ENCODE results near the gene UCMA. TPM values are rescaled to one million over a fixed set of nuclear protein-coding genes. Genes with fewer than 3 reads are reported as not detected.

Gene UCMA
- total RNA-seq, 1 donor from 2014 or later = not detected

GRCh38 chr10:13241613-13242012 lies 7.4 kb upstream of the UCMA start:
- no peak overlapping the region for H2AFZ ChIP-seq (ENCODE audit: low read depth, low read length)
- H3K36me3 ChIP-seq (ENCODE audit: insufficient read depth, low read length) = no peaks in the 10 kb centered on the region
- no peak overlapping the region for H3K4me2 ChIP-seq (ENCODE audit: low read length)
- no peak for DNase-seq (ENCODE audit: low read depth)
- no peak overlapping the region for H3K27ac ChIP-seq (ENCODE audit: low read depth, low read length)
- no peaks in the 10 kb centered on the region for H3K36me3 Mint-ChIP-seq (ENCODE audit: low read depth, unreplicated experiment)
- H3K79me2 ChIP-seq (ENCODE audit: insufficient read depth, low read length) = no peaks in the 10 kb centered on the region
- peaks cover 5% of the 10 kb centered on the region for H3K27me3 Mint-ChIP-seq (ENCODE audit: low read depth, unreplicated experiment)
- H3K4me1 Mint-ChIP-seq (ENCODE audit: low read depth, unreplicated experiment) = no peaks in the 10 kb centered on the region
- H3K9ac ChIP-seq (ENCODE audit: low read length) = no peak overlapping the region
- no peaks in the 10 kb centered on the region for H4K20me1 ChIP-seq (ENCODE audit: insufficient read depth, low read length)
- no peaks in the 10 kb centered on the region for H3K4me1 ChIP-seq (ENCODE audit: insufficient read depth, low read length)
- no peaks in the 10 kb centered on the region for H3K9me3 ChIP-seq (ENCODE audit: insufficient read depth, low read depth, low read length)
- no peak for FAIRE-seq
- no peaks in the 10 kb centered on the region for H3K27me3 ChIP-seq (ENCODE audit: insufficient read depth, low read length)
- no peak overlapping the region for H3K4me3 Mint-ChIP-seq (ENCODE audit: unreplicated experiment)
- H3K27ac Mint-ChIP-seq (ENCODE audit: unreplicated experiment) = no peak overlapping the region
- peaks cover 2% of the 10 kb centered on the region for H3K9me3 Mint-ChIP-seq (ENCODE audit: unreplicated experiment)
- TF ChIP-seq CTCF (IDR thresholded peaks at IDR 0.05; ENCODE audit: insufficient read depth, low read depth, low read length) (no peak), EZH2 (IDR thresholded peaks at IDR 0.05; ENCODE audit: insufficient read depth, low read length) (no peak)
- H3K4me3 ChIP-seq (ENCODE audit: insufficient read depth, low read depth, low read length) = no peak overlapping the region

- no peaks in the 10 kb centered on the region for H3K4me1 ChIP-seq (ENCODE audit: insufficient read depth, low read length)
- H3K4me3 ChIP-seq (ENCODE audit: insufficient read depth, low read depth, low read length) = no peak overlapping the region
- no peak for DNase-seq (ENCODE audit: low read depth)
- no peaks in the 10 kb centered on the region for H4K20me1 ChIP-seq (ENCODE audit: insufficient read depth, low read length)
- H3K27ac ChIP-seq (ENCODE audit: low read depth, low read length) = no peak overlapping the region
- H3K4me1 Mint-ChIP-seq (ENCODE audit: low read depth, unreplicated experiment) = no peaks in the 10 kb centered on the region
- no peak for FAIRE-seq
- no peaks in the 10 kb centered on the region for H3K79me2 ChIP-seq (ENCODE audit: insufficient read depth, low read length)
- no peaks in the 10 kb centered on the region for H3K9me3 Mint-ChIP-seq (ENCODE audit: unreplicated experiment)
- H3K4me2 ChIP-seq (ENCODE audit: low read length) = no peak overlapping the region
- no peaks in the 10 kb centered on the region for H3K36me3 ChIP-seq (ENCODE audit: insufficient read depth, low read length)
- H3K36me3 Mint-ChIP-seq (ENCODE audit: low read depth, unreplicated experiment) = no peaks in the 10 kb centered on the region
- H3K4me3 Mint-ChIP-seq (ENCODE audit: unreplicated experiment) = no peak overlapping the region
- H3K9ac ChIP-seq (ENCODE audit: low read length) = no peak overlapping the region
- TF ChIP-seq CTCF (IDR thresholded peaks at IDR 0.05; ENCODE audit: insufficient read depth, low read depth, low read length) = no peak
- TF ChIP-seq EZH2 (IDR thresholded peaks at IDR 0.05; ENCODE audit: insufficient read depth, low read length) = no peak
- no peak overlapping the region for H2AFZ ChIP-seq (ENCODE audit: low read depth, low read length)
- no peaks in the 10 kb centered on the region for H3K27me3 ChIP-seq (ENCODE audit: insufficient read depth, low read length)
- H3K9me3 ChIP-seq (ENCODE audit: insufficient read depth, low read depth, low read length) = no peaks in the 10 kb centered on the region
- peaks cover 5% of the 10 kb centered on the region for H3K27me3 Mint-ChIP-seq (ENCODE audit: low read depth, unreplicated experiment)
- no peak overlapping the region for H3K27ac Mint-ChIP-seq (ENCODE audit: unreplicated experiment)
These were observed 5.7 kb upstream of the UCMA start for GRCh38 chr10:13239923-13240322.

GRCh38 chr10:13238271-13239077 lies 4.3 kb upstream of the UCMA start:
- Histone ChIP-seq H3K4me2 (ENCODE audit: low read length) (no peak overlapping the region), H3K36me3 (ENCODE audit: insufficient read depth, low read length) (no peaks in the 10 kb centered on the region), H3K27ac (ENCODE audit: low read depth, low read length) (no peak overlapping the region), H4K20me1 (ENCODE audit: insufficient read depth, low read length) (no peaks in the 10 kb centered on the region), H3K79me2 (ENCODE audit: insufficient read depth, low read length) (no peaks in the 10 kb centered on the region), H3K9ac (ENCODE audit: low read length) (no peak overlapping the region), H3K4me3 (ENCODE audit: insufficient read depth, low read depth, low read length) (no peak overlapping the region), H3K4me1 (ENCODE audit: insufficient read depth, low read length) (no peaks in the 10 kb centered on the region), H2AFZ (ENCODE audit: low read depth, low read length) (no peak overlapping the region), H3K27me3 (ENCODE audit: insufficient read depth, low read length) (no peaks in the 10 kb centered on the region), H3K9me3 (ENCODE audit: insufficient read depth, low read depth, low read length) (no peaks in the 10 kb centered on the region)
- no peak for FAIRE-seq
- no peaks in the 10 kb centered on the region for H3K36me3 Mint-ChIP-seq (ENCODE audit: low read depth, unreplicated experiment)
- no peaks in the 10 kb centered on the region for H3K4me1 Mint-ChIP-seq (ENCODE audit: low read depth, unreplicated experiment)
- TF ChIP-seq EZH2 (IDR thresholded peaks at IDR 0.05; ENCODE audit: insufficient read depth, low read length) = no peak
- no peak for TF ChIP-seq CTCF (IDR thresholded peaks at IDR 0.05; ENCODE audit: insufficient read depth, low read depth, low read length)
- no peak for DNase-seq (ENCODE audit: low read depth)
- no peak overlapping the region for H3K4me3 Mint-ChIP-seq (ENCODE audit: unreplicated experiment)
- no peak overlapping the region for H3K27ac Mint-ChIP-seq (ENCODE audit: unreplicated experiment)
- H3K27me3 Mint-ChIP-seq (ENCODE audit: low read depth, unreplicated experiment) = peaks cover 9% of the 10 kb centered on the region
- no peaks in the 10 kb centered on the region for H3K9me3 Mint-ChIP-seq (ENCODE audit: unreplicated experiment)

All from astrocyte (in vitro differentiated cells and primary cell).